ENCODE results near the gene RTEL1. TPM values are rescaled to one million over a fixed set of nuclear protein-coding genes. Genes with fewer than 3 reads are reported as not detected.
A peak's percentile ranks its signal among the peaks of the same experiment; 100 is the strongest.

The RTEL1 gene
- total RNA-seq, 1 experiment from 2014 or later = 58.0 TPM

GRCh38 chr20:63692436-63693082 lies 34.4 kb downstream of the RTEL1 start:
- TF ChIP-seq POLR2AphosphoS5 (IDR thresholded peaks at IDR 0.05; ENCODE audit: low read depth, low read length) = no peak
- TF ChIP-seq POLR2A (IDR thresholded peaks at IDR 0.05; ENCODE audit: borderline replicate concordance, extremely low read depth, insufficient read depth, insufficient read length) = no peak
- TF ChIP-seq EZH2phosphoT487 (IDR thresholded peaks at IDR 0.05; ENCODE audit: borderline replicate concordance) = no peak
- TF ChIP-seq SP1 (IDR thresholded peaks at IDR 0.05; ENCODE audit: low read depth) = no peak
- TF ChIP-seq ZFX (IDR thresholded peaks at IDR 0.05) = no peak
- DNase-seq (ENCODE audit: low read depth, low spot score) (no peak), ATAC-seq (no peak)
- no peak overlapping the region for H3K9ac ChIP-seq (ENCODE audit: low read length)
- ChIA-PET POLR2A (interaction anchor here (1.8 kb wide), 1 partner anchor 11 kb away, joined by 7 read pairs; no protein-coding TSS in a partner anchor), CTCF (no interaction called here), RAD21 (ENCODE audit: low non-redundant PET in 1 of 2, low total read pairs in 2 of 2, uncharacterized antibody in 2 of 2, unreplicated experiment in 2 of 2) (no interaction called here)
- no peaks in the 10 kb centered on the region for H3K9me3 ChIP-seq (ENCODE audit: control insufficient read depth in 1 of 2, insufficient read depth in 1 of 2, low read depth in 1 of 2, low read length in 2 of 2)
- H3K4me1 ChIP-seq (ENCODE audit: control insufficient read depth in 1 of 2, insufficient read depth in 2 of 2, low read length in 2 of 2) = peaks cover 21 to 65% of the 10 kb centered on the region in 2 experiments; a peak in 3 of 4 replicates
- no peak overlapping the region for H3K4me2 ChIP-seq (ENCODE audit: low read length)
- H3K79me2 ChIP-seq (ENCODE audit: insufficient read depth, low read length) = peaks cover 6% of the 10 kb centered on the region; the same call in 1 of the 2 replicates
- BruUV-seq (replicated peaks) = no TSS peak
- no peaks in the 10 kb centered on the region for H3K27me3 ChIP-seq (ENCODE audit: insufficient read depth, low read length)
- no peaks in the 10 kb centered on the region for H3K9me2 ChIP-seq (ENCODE audit: insufficient read depth)
- no peak overlapping the region for H3K4me3 ChIP-seq (replicated peaks in 1 of 2; ENCODE audit: low read depth in 1 of 2, low read length in 2 of 2)
- no peak overlapping the region for H2AFZ ChIP-seq (ENCODE audit: low read depth, low read length, poor library complexity, severe bottlenecking)
- peaks cover 0 to 8% of the 10 kb centered on the region in 2 experiments; a peak in 1 of 4 replicates for H3K36me3 ChIP-seq (ENCODE audit: control insufficient read depth in 1 of 2, insufficient read depth in 2 of 2, low read length in 2 of 2)
- intact Hi-C loops (cut with micrococcal nuclease) = no loop called here
- no peaks in the 10 kb centered on the region for H4K20me1 ChIP-seq (ENCODE audit: insufficient read depth)
- H3K27ac ChIP-seq (ENCODE audit: low read depth, low read length) = peak overlapping the region; percentile 59; the same call in 1 of the 2 replicates

DNA sequence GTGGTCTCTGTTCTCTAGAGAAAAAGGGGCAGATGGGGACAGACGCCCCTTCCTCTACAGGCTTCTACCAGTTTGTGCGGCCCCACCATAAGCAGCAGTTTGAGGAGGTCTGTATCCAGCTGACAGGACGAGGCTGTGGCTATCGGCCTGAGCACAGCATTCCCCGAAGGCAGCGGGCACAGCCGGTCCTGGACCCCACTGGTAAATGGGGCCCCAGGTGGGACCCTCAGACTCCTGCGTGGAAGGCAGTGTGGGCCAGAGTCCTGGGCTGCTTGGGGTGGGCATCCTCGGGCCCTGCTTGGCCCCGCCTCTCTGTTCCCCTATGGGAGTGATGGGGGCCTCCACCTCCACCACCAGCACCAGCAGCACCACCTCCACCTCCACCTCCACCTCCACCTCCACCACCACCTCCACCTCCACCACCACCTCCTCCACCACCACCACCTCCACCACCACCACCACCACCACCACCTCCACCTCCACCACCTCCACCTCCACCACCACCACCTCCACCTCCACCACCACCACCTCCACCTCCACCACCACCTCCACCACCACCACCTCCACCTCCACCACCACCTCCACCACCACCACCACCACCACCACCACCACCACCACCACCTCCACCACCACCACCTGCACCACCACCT lies 35.1 kb downstream of the RTEL1 start:
- no peaks in the 10 kb centered on the region for H4K20me1 ChIP-seq (ENCODE audit: insufficient read depth)
- BruUV-seq (replicated peaks) = no TSS peak
- CTCF ChIA-PET = no interaction called here
- H3K27ac ChIP-seq (ENCODE audit: low read depth, low read length) = no peak overlapping the region; the same call in 1 of the 2 replicates
- no peak overlapping the region for H2AFZ ChIP-seq (ENCODE audit: low read depth, low read length, poor library complexity, severe bottlenecking)
- DNase-seq (ENCODE audit: low read depth, low spot score) (no peak), ATAC-seq (no peak)
- peaks cover 28 to 65% of the 10 kb centered on the region in 2 experiments; a peak in 3 of 4 replicates for H3K4me1 ChIP-seq (ENCODE audit: control insufficient read depth in 1 of 2, insufficient read depth in 2 of 2, low read length in 2 of 2)
- H3K79me2 ChIP-seq (ENCODE audit: insufficient read depth, low read length) = peaks cover 10% of the 10 kb centered on the region; the same call in 1 of the 2 replicates
- intact Hi-C loops (cut with micrococcal nuclease) = no loop called here
- H3K9me3 ChIP-seq (ENCODE audit: control insufficient read depth in 1 of 2, insufficient read depth in 1 of 2, low read depth in 1 of 2, low read length in 2 of 2) = no peaks in the 10 kb centered on the region
- TF ChIP-seq EZH2 (IDR thresholded peaks at IDR 0.05) = no peak
- TF ChIP-seq POLR2AphosphoS5 (IDR thresholded peaks at IDR 0.05; ENCODE audit: low read depth, low read length) = no peak
- no peak overlapping the region for H3K4me2 ChIP-seq (ENCODE audit: low read length)
- H3K36me3 ChIP-seq (ENCODE audit: control insufficient read depth in 1 of 2, insufficient read depth in 2 of 2, low read length in 2 of 2) = peaks cover 0 to 8% of the 10 kb centered on the region in 2 experiments; a peak in 1 of 4 replicates
- RAD21 ChIA-PET (ENCODE audit: low non-redundant PET in 1 of 2, low total read pairs in 2 of 2, uncharacterized antibody in 2 of 2, unreplicated experiment in 2 of 2) = no interaction called here
- no peaks in the 10 kb centered on the region for H3K9me2 ChIP-seq (ENCODE audit: insufficient read depth)
- POLR2A ChIA-PET = no interaction called here
- no peaks in the 10 kb centered on the region for H3K27me3 ChIP-seq (ENCODE audit: insufficient read depth, low read length)
- H3K9ac ChIP-seq (ENCODE audit: low read length) = no peak overlapping the region
- no peak overlapping the region for H3K4me3 ChIP-seq (replicated peaks in 1 of 2; ENCODE audit: low read depth in 1 of 2, low read length in 2 of 2)

Data from HCT116 (cell line).